PC-3 (cell line): Measurements from ENCODE around the gene PITX1. TPM values are rescaled to one million over a fixed set of nuclear protein-coding genes. Genes with fewer than 3 reads are reported as not detected.
A peak's percentile ranks its signal among the peaks of the same experiment; 100 is the strongest.

ENCODE experiments used
- ATAC-seq: fragments of 200-7000 bp; cut with Tn5 transposase; 2 replicates; pipeline ENCODE4 v1.9.1; 2020; ENCODE audit warnings: mild to moderate bottlenecking, moderate library complexity
- BruUV-seq: library from RNA; stranded (reverse); fragments of 400-500 nt; replicated peaks from 2 replicates; lab custom pipeline; 2021; lab: Mats Ljungman, UMichigan
- CTCF ChIA-PET: fragments of 300-600 bp; sonication (Branson Sonifier 250); formaldehyde crosslinking; loops from one replicate; lab custom pipeline; 2022; ENCODE audit warnings: antibody characterized with exemption; lab: Charles Lee
- POLR2A ChIA-PET: fragments of 300-600 bp; sonication (Branson Sonifier 250); formaldehyde crosslinking; loops from one replicate; lab custom pipeline; 2022; ENCODE audit warnings: antibody characterized with exemption; ENCODE audit not compliant: unreplicated experiment; lab: Charles Lee
- DNase-seq: peaks from one replicate; pipeline ENCODE4 v3.0.0-alpha.2; 2015
- H2AFZ ChIP-seq: fragments of 300-600 bp; sonication (generic); 2 replicates; pipeline ENCODE4 v1.6.0; 2016; ENCODE audit warnings: antibody characterized with exemption, low read length
- H3F3A ChIP-seq: fragments of 300-600 bp; sonication (generic); one replicate; pipeline ENCODE4 v1.6.0; 2017; ENCODE audit warnings: antibody characterized with exemption, low read length, control low read depth, mild to moderate bottlenecking; ENCODE audit not compliant: unreplicated experiment
- H3K27ac ChIP-seq: fragments of 300-600 bp; sonication (generic); 2 replicates; pipeline ENCODE4 v1.5.1; 2016; ENCODE audit warnings: mild to moderate bottlenecking, low read length
- H3K27me3 ChIP-seq: fragments of 300-600 bp; sonication (generic); 2 replicates; pipeline ENCODE4 v1.6.1; 2016; ENCODE audit warnings: low read length, mixed read lengths
- H3K36me3 ChIP-seq: fragments of 300-600 bp; sonication (generic); 2 replicates; pipeline ENCODE4 v1.6.1; 2016; ENCODE audit warnings: low read depth, mixed run types, low read length, mixed read lengths
- H3K4me1 ChIP-seq: fragments of 300-600 bp; sonication (generic); 2 replicates; pipeline ENCODE4 v1.5.1; 2016; ENCODE audit warnings: low read length; ENCODE audit not compliant: insufficient read depth
- H3K4me2 ChIP-seq: fragments of 300-600 bp; sonication (generic); 2 replicates; pipeline ENCODE4 v1.6.0; 2016; ENCODE audit warnings: low read length
- H3K4me3 ChIP-seq: fragments of 300-600 bp; sonication (generic); 2 replicates; pipeline ENCODE4 v1.5.1; 2016; ENCODE audit warnings: mild to moderate bottlenecking, low read length, mixed read lengths
- H3K79me2 ChIP-seq: fragments of 300-600 bp; sonication (generic); 2 replicates; pipeline ENCODE4 v1.6.1; 2017; ENCODE audit warnings: low read length, mixed read lengths
- H3K9ac ChIP-seq: fragments of 300-600 bp; sonication (generic); 2 replicates; pipeline ENCODE4 v1.6.0; 2016; ENCODE audit warnings: mild to moderate bottlenecking, low read length
- H3K9me2 ChIP-seq: fragments of 300-600 bp; sonication (generic); replicated peaks from 2 replicates; pipeline ENCODE4 v1.6.1; 2016; ENCODE audit warnings: mixed run types, low read length, mixed read lengths
- H3K9me3 ChIP-seq: fragments of 300-600 bp; sonication (generic); 2 replicates; pipeline ENCODE4 v1.6.1; 2016; ENCODE audit warnings: low read length, mixed read lengths
- H4K20me1 ChIP-seq: fragments of 300-600 bp; sonication (generic); 2 replicates; pipeline ENCODE4 v1.6.1; 2016; ENCODE audit warnings: low read length, mixed read lengths
- EZH2 ChIP-seq: fragments of 300-600 bp; sonication (generic); IDR thresholded peaks from one replicate; pipeline ENCODE4 v1.6.1; 2017; ENCODE audit warnings: antibody characterized with exemption, mild to moderate bottlenecking, low read length; ENCODE audit not compliant: unreplicated experiment
- EZH2phosphoT487 ChIP-seq: fragments of 300-600 bp; sonication (generic); IDR thresholded peaks from 2 replicates; pipeline ENCODE4 v1.6.1; 2018; ENCODE audit warnings: mild to moderate bottlenecking, antibody characterized with exemption, low read length, borderline replicate concordance
- intact Hi-C: fragments of 100-400 bp; cut with micrococcal nuclease; formaldehyde crosslinking; loops from 2 replicates; pipeline ENCODE4 v1.9.0; 2023
- total RNA-seq: library from RNA; depleted of rRNA; stranded (reverse); fragments of >200 nt; gene quantifications from 2 replicates; pipeline ENCODE4 v1.2.3, GENCODE V29; 2014
- TF ChIP-seq, protein P1 (sequence below): fragments of 300-600 bp; sonication (generic); conservative IDR thresholded peaks from 2 replicates; pipeline ENCODE4 v1.5.1; 2017; ENCODE audit warnings: antibody characterized with exemption, low read depth, mild to moderate bottlenecking, low read length

The PITX1 gene
- total RNA-seq, 1 experiment from 2014 or later, result 40.8 TPM

DNA sequence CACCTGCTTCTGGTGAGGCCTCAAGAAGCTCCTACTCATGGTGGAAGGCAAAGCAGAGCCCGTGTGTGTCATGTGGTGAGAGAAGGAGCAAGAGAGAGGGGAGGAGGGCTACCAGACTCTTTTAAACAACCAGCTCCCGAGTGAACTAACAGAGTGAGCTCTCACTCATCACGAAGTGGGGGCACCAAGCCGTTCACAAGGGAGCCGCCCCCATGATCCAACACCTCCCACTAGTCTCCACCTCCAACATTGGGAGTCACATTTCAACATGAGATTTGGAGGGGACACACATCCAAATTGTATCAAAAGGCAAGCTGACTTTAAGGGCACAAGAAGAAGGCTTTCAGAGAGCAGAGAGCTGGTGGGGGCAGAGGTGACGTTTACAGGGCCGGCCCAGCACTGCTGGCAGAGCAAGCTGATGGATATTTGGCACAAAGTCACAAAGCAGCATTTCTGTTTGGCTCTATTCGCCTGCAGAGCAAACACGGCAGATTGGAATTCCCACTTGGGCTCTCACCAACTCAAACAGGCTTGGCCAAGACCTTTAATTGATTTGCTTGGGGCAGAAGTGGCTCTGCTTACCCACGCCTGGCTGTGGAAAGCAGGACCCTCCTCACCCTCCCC is 20.0 kb downstream of the PITX1 start:
- H3K9me3 ChIP-seq, result no peaks in the 10 kb centered on the region
- H3K36me3 ChIP-seq, result no peaks in the 10 kb centered on the region
- CTCF ChIA-PET, result no interaction called here
- H3F3A ChIP-seq, result no peaks in the 10 kb centered on the region
- no TSS peak for BruUV-seq
- POLR2A ChIA-PET, result no interaction called here
- DNase-seq, result peak; percentile 17
- intact Hi-C loops, result no loop called here
- no peak overlapping the region for H2AFZ ChIP-seq
- no peaks in the 10 kb centered on the region for H3K9me2 ChIP-seq
- H3K27me3 ChIP-seq, result no peaks in the 10 kb centered on the region
- H3K9ac ChIP-seq, result no peak overlapping the region
- ATAC-seq, result peak; percentile 72
- no peak overlapping the region for H3K4me2 ChIP-seq
- H3K4me1 ChIP-seq, result no peaks in the 10 kb centered on the region
- H3K27ac ChIP-seq, result no peak overlapping the region
- no peak overlapping the region for H3K4me3 ChIP-seq
- no peaks in the 10 kb centered on the region for H4K20me1 ChIP-seq
- TF ChIP-seq EZH2, result no peak
- TF ChIP-seq EZH2phosphoT487, result no peak
- TF ChIP-seq, protein P1, sequence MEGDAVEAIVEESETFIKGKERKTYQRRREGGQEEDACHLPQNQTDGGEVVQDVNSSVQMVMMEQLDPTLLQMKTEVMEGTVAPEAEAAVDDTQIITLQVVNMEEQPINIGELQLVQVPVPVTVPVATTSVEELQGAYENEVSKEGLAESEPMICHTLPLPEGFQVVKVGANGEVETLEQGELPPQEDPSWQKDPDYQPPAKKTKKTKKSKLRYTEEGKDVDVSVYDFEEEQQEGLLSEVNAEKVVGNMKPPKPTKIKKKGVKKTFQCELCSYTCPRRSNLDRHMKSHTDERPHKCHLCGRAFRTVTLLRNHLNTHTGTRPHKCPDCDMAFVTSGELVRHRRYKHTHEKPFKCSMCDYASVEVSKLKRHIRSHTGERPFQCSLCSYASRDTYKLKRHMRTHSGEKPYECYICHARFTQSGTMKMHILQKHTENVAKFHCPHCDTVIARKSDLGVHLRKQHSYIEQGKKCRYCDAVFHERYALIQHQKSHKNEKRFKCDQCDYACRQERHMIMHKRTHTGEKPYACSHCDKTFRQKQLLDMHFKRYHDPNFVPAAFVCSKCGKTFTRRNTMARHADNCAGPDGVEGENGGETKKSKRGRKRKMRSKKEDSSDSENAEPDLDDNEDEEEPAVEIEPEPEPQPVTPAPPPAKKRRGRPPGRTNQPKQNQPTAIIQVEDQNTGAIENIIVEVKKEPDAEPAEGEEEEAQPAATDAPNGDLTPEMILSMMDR, result no peak
- no peaks in the 10 kb centered on the region for H3K79me2 ChIP-seq

DNA sequence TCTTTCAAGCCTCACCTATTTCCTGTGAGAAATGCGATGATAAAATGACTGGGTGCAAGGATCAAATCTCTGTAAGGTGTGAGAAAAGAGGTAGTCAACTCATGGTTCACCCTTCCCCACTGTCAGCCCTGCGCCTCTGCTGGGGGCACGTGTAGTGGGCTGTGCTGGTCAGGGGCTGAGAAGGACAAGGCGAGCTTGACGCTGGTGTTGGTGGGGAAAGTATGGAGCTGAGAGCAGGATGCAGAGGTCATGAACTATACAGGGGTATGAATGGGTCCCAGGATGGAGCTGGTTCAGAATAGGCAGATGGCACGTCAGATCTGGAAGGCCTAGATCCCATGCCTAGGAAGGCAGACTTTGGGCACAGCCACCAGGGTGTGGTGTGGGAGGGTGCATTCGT is 20.6 kb downstream of the PITX1 start:
- no peaks in the 10 kb centered on the region for H4K20me1 ChIP-seq
- H3K9ac ChIP-seq, result no peak overlapping the region
- TF ChIP-seq EZH2phosphoT487, result no peak
- no peak for TF ChIP-seq EZH2
- TF ChIP-seq, protein P1, result no peak
- H3K9me3 ChIP-seq, result no peaks in the 10 kb centered on the region
- no peaks in the 10 kb centered on the region for H3K79me2 ChIP-seq
- no peaks in the 10 kb centered on the region for H3F3A ChIP-seq
- H3K4me3 ChIP-seq, result no peak overlapping the region
- H3K27ac ChIP-seq, result no peak overlapping the region
- POLR2A ChIA-PET, result no interaction called here
- ATAC-seq (no peak), DNase-seq (no peak)
- no peak overlapping the region for H2AFZ ChIP-seq
- CTCF ChIA-PET, result no interaction called here
- H3K4me1 ChIP-seq, result no peaks in the 10 kb centered on the region
- no peaks in the 10 kb centered on the region for H3K27me3 ChIP-seq
- no peaks in the 10 kb centered on the region for H3K36me3 ChIP-seq
- H3K4me2 ChIP-seq, result no peak overlapping the region
- BruUV-seq, result no TSS peak
- H3K9me2 ChIP-seq, result no peaks in the 10 kb centered on the region
- intact Hi-C loops, result no loop called here

DNA sequence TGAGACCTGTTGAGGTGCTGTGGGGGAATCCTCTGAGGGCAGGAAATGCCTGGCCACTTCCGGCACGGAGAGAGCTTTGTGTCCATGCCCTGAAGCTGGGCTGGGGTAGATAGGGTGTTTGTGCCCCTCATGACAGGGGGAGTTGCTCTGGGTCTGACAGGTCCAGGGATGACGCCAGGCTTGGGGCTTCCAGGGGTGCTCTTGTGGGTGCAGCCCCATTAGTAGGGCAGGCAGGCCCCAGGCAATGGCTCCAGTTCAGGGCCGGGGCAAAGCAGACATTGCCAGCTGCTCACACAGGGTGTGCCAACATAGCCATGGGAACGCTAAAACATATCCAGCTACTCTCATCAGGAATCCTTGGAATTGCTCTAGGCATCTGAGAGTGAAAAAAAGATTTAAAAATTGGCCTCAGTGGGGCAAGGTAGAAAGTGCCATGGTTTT is 21.1 kb downstream of the PITX1 start:
- Histone ChIP-seq H3K27me3 (no peaks in the 10 kb centered on the region), H2AFZ (no peak overlapping the region), H3K79me2 (no peaks in the 10 kb centered on the region), H3K36me3 (no peaks in the 10 kb centered on the region), H3K4me3 (no peak overlapping the region), H3K4me1 (no peaks in the 10 kb centered on the region), H3K9me3 (no peaks in the 10 kb centered on the region), H3F3A (no peaks in the 10 kb centered on the region), H3K9ac (no peak overlapping the region), H3K4me2 (no peak overlapping the region), H3K9me2 (no peaks in the 10 kb centered on the region), H3K27ac (no peak overlapping the region), H4K20me1 (no peaks in the 10 kb centered on the region)
- no peak for TF ChIP-seq EZH2
- TF ChIP-seq, protein P1, result no peak
- no peak for TF ChIP-seq EZH2phosphoT487
- POLR2A ChIA-PET, result no interaction called here
- intact Hi-C loops, result no loop called here
- BruUV-seq, result no TSS peak
- DNase-seq (no peak), ATAC-seq (no peak)
- CTCF ChIA-PET, result no interaction called here
